Stimulated activated CD8-positive, alpha-beta memory T cell treated with anti-CD3 and anti-CD28 coated beads, Interleukin-7, amount 100 ng/mL, for 4 hours (primary cell): Measurements from ENCODE around the gene TNFAIP6.
"Not testable (repeated sequence)": the region's sequence is repeated elsewhere in the genome, so short reads cannot be mapped to it uniquely, and the experiment has no call there.

Source experiments
- DNase-seq, 2 donors: peaks; one replicate each; pipeline ENCODE4 v3.0.0-alpha.2; 2020; ENCODE audit warnings: low read depth in 2 of 2

TNFAIP6 gene

DNA sequence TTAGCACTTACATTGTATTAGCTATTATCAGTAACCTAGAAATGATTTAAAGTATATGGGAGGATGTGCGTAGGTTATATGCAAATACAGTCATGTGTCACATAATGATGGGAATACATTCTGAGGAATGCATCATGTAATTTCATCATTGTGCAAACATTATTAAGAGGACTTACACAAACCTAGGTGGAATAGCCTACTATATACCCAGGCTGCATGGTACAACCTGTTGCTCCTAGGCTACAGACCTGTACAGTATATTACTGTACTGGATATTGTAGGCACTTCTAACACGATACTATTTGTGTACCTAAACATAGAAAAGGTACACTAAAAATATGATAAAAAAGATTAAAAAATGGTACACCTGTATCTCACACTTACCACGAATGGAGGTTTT, 60.3 kb downstream of the TNFAIP6 start:
- DNase-seq, result no peak

GRCh38 chr2:151421681-151422080, 64.3 kb downstream of the TNFAIP6 start:
- not testable (repeated sequence) for DNase-seq

- DNase-seq, result no peak
Measured at GRCh38 chr2:151422917-151423439, 65.6 kb downstream of the TNFAIP6 start.

DNA sequence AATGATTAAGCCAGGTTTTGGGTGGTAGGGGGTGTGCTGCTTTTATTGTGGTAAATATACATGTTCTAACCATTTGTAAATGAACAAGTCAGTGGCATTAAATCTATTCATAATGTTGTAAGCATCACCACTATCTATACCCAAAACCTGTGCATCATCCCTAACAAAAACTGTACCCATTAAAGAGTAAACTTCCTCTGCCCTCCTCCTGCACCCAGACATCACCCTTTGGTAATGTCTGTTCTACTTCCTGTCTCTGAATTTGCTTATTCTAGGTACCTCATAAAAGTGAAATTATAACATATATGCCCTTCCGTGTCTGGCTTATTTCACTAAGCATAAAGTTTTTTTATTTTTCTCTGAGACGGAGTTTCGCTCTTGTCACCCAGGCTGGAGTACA, 66.4 kb downstream of the TNFAIP6 start:
- no peak for DNase-seq
